Colonic mucosa (tissue), 4 donors: Measurements from ENCODE around the gene ITGA11. TPM values are rescaled to one million over a fixed set of nuclear protein-coding genes. Genes with fewer than 3 reads are reported as not detected.
A peak's percentile ranks its signal among the peaks of the same experiment; 100 is the strongest.

Experiments used
- DNase-seq: peaks from one replicate; pipeline ENCODE4 v3.0.0-alpha.2; 2020
- H3K27ac ChIP-seq: fragments of 200-600 bp; one replicate; pipeline ENCODE4 v1.8.0; 2021
- H3K27me3 ChIP-seq: fragments of 200-600 bp; one replicate; pipeline ENCODE4 v1.8.0; 2021
- H3K36me3 ChIP-seq: fragments of 200-600 bp; one replicate; pipeline ENCODE4 v1.8.0; 2021
- H3K4me1 ChIP-seq: fragments of 200-600 bp; one replicate; pipeline ENCODE4 v1.8.0; 2021; ENCODE audit warnings: mild to moderate bottlenecking
- H3K4me3 ChIP-seq: fragments of 200-600 bp; one replicate; pipeline ENCODE4 v1.8.0; 2021
- H3K9ac ChIP-seq, 2 donors: one replicate each; pipeline ENCODE4 v1.7.0; 2013; ENCODE audit warnings: control low read depth in 2 of 2, low read depth in 2 of 2, low read length in 2 of 2
- H3K9me3 ChIP-seq: fragments of 200-600 bp; one replicate; pipeline ENCODE4 v1.8.0; 2021
- intact Hi-C: fragments of 100-400 bp; cut with DNase I; formaldehyde crosslinking; loops from one replicate; pipeline ENCODE4 v1.14.1; 2022
- total RNA-seq, 2 donors: library from RNA; stranded (reverse); fragmentation: NEBNext Ultra II Directional in 1 of 2; extraction: Animal tissue kit (Norgen Biotek cat#: 25700) in 1 of 2; gene quantifications; one replicate each; pipeline ENCODE4 v1.2.1, GENCODE V29; 2021
- TF ChIP-seq, protein P1 (sequence below): fragments of 200-600 bp; IDR thresholded peaks from one replicate; pipeline ENCODE4 v1.8.0; 2022; ENCODE audit warnings: antibody characterized with exemption, mild to moderate bottlenecking
- donor health status: healthy.
- donor health status: DM: no; HTN: no; CAD: no.
- donor health status: DM: no; HTN: no; CAD: no.

The ITGA11 gene
- total RNA-seq, 2 donors from 2014 or later = 2.4 to 4.1 TPM

DNA sequence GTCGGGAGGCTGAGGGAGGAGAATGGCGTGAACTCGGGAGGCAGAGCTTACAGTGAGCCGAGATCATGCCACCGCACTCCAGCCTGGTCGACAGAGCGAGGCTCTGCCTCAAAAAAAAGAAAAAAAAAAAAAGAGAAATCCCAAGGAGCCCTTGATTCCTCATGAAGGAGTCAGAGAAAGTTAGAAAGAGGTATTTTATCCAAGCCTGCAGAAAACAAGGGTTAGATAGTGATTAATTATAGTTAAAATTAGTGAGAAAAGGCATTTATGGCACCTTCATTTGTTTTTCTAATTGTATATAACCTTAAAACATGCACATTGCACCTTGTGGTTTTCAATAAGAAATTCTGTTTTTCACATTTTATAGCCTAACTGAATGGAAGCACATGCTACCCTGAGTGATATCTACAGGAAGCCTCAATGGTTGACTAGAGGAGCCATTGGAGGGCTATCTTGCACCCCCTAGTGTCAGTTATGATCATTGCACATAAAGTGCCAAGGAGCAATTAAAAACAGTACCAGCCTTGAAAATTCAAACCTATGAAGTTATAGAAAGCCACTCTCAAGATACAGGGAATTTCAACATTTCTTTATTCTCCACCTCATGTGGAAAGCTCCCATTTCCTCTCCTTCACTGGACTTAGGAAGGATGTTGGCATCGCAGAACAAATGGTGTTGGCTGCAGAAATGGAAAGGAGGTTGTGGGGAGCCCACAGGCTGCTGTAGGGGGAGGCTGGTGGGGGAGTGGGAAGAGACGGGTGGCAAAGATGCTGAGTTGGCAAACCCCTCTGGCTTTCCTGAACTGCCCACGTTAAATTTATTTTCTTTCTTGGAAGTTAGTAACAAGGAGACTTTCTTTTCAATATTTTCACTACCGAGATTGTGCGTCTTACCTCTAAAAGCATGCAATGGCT lies 48.5 kb downstream of the ITGA11 start:
- no peaks in the 10 kb centered on the region for H3K27me3 ChIP-seq
- H3K9me3 ChIP-seq = no peaks in the 10 kb centered on the region
- H3K4me1 ChIP-seq = no peaks in the 10 kb centered on the region
- TF ChIP-seq, protein P1, sequence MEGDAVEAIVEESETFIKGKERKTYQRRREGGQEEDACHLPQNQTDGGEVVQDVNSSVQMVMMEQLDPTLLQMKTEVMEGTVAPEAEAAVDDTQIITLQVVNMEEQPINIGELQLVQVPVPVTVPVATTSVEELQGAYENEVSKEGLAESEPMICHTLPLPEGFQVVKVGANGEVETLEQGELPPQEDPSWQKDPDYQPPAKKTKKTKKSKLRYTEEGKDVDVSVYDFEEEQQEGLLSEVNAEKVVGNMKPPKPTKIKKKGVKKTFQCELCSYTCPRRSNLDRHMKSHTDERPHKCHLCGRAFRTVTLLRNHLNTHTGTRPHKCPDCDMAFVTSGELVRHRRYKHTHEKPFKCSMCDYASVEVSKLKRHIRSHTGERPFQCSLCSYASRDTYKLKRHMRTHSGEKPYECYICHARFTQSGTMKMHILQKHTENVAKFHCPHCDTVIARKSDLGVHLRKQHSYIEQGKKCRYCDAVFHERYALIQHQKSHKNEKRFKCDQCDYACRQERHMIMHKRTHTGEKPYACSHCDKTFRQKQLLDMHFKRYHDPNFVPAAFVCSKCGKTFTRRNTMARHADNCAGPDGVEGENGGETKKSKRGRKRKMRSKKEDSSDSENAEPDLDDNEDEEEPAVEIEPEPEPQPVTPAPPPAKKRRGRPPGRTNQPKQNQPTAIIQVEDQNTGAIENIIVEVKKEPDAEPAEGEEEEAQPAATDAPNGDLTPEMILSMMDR = peak; percentile 76
- H3K36me3 ChIP-seq = no peaks in the 10 kb centered on the region
- no peak overlapping the region for H3K4me3 ChIP-seq
- peak; percentile 57 for DNase-seq
- intact Hi-C loops = loop anchor here (2.0 kb wide), 1 partner anchor 77 kb away; no protein-coding TSS in a partner anchor
- H3K27ac ChIP-seq = no peak overlapping the region
- no peak overlapping the region for H3K9ac ChIP-seq

DNA sequence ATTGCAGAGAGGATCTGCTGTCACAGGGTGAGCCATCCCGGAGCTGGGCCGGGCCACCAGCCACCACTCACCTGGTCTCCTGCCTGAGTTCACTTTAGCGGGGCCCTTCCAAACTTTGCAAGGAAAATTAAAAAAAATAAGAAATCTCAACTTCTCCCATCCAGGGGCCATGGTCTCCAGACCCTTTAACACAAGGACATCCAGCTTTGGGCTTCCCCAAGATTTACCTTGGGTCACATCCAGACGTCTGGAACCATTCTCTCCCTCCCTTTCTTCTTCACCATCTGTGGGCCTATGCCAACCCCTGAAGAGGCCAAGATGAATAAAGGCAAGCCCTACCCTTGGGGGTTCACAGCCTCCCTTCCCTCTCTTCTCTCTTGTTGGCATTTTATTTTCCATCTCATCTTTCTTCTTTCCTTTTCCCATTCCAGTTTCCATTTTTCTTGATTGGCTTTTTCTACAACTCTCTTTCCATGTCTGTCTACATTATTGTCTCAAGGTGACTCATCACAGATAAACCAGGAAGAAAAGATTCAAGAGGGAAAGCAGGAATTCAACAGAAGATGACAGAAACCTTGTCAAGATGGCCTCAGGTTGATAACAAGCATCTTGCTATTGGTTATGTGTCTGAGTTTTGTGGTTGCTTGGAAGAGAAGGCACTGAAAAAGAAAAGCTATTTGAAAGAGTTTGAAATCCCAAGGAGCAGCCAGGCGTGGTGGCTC lies 49.5 kb downstream of the ITGA11 start:
- Histone ChIP-seq H3K9me3 (no peaks in the 10 kb centered on the region), H3K36me3 (no peaks in the 10 kb centered on the region), H3K4me1 (no peaks in the 10 kb centered on the region), H3K27me3 (no peaks in the 10 kb centered on the region), H3K9ac (no peak overlapping the region), H3K4me3 (no peak overlapping the region), H3K27ac (no peak overlapping the region)
- TF ChIP-seq, protein P1 = no peak
- intact Hi-C loops = loop anchor here (2.0 kb wide), 1 partner anchor 76 kb away; no protein-coding TSS in a partner anchor
- peak; percentile 1 for DNase-seq

DNA sequence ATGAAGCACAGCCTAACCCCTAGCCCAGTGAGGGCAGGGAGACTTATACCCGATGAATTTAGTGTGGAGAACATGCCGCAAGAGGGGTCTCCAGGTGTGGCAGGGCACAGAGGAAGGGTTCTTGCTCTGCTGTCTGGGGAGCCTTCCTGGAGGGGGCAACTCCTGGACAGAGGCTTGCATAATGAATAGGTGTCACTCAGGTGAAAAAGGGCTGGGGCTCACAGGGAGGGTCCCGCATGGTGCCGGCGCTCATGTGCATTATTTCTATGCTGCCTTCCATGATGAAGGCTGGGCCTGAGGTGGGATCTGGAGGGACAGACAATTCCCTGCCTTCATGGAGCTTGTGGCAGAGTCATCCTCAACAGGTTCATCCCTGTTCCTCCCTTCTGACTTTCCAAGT lies 51.5 kb downstream of the ITGA11 start:
- intact Hi-C loops = no loop called here
- H3K36me3 ChIP-seq = no peaks in the 10 kb centered on the region
- H3K27me3 ChIP-seq = no peaks in the 10 kb centered on the region
- no peak overlapping the region for H3K27ac ChIP-seq
- DNase-seq = no peak
- H3K9me3 ChIP-seq = no peaks in the 10 kb centered on the region
- H3K9ac ChIP-seq = no peak overlapping the region
- TF ChIP-seq, protein P1 = no peak
- no peaks in the 10 kb centered on the region for H3K4me1 ChIP-seq
- no peak overlapping the region for H3K4me3 ChIP-seq

DNA sequence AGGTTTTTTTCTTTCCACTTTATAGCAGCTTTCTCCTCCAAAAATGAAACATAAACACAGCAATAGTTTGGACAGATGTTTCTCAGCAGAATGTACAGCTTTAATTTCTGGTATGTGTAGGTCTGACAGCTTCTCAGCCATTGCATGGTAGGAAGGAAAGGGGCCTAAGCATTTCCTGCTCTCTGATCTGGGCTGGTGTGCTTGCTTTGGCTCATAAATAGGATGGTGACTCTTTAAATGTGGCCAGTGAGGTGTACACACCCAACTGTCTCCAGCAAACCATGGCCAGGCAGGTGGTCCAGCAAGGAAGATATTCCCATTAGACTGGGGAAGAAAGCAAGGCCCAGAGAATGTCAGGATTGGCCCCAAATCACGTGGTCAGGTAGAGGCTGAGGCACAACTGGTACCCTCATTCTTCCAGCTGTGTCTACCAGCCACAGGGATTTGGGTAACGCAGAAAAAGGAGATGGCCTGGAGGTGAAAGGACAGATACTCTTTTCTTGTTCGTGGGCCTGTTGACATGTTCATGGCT lies 52.1 kb downstream of the ITGA11 start:
- Histone ChIP-seq H3K36me3 (no peaks in the 10 kb centered on the region), H3K27ac (no peak overlapping the region), H3K4me3 (no peak overlapping the region), H3K4me1 (no peaks in the 10 kb centered on the region), H3K27me3 (no peaks in the 10 kb centered on the region), H3K9me3 (no peaks in the 10 kb centered on the region), H3K9ac (no peak overlapping the region)
- intact Hi-C loops = loop anchor here (5.0 kb wide), 1 partner anchor 123 kb away; no protein-coding TSS in a partner anchor
- DNase-seq = no peak
- TF ChIP-seq, protein P1 = no peak

DNA sequence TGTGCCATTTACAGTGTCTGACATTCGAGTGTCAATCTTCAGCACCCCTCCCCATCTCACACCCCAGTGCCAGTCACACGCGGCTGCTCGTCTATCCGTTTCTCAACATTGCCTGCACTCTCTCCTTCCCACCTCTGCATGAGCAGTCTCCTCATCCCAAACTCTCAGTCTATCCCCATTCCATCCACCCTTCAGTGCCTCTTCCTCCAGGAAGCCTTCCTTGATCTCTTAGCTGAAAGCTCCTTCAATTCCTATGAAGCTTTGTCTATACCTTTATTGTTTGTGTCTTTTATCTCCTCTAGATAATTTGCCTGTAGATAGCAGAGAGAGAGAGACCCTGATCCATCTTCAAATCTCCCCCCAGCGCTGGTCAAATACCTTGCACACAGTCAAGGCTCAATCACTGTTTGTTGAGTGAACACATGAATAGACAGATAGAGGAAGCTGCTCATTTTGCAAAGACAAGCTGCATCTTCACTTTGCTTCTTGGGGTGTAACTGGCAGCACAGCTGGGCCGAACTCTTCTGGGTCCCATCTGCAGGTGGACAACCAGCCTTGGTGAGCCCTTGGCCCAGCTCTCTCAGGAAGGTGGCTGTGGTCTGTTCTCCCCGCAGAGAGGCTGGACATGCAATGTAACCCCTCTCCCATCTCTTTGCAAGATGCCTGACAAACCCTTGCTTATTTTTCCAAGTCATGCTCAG lies 52.8 kb downstream of the ITGA11 start:
- Histone ChIP-seq H3K9me3 (no peaks in the 10 kb centered on the region), H3K9ac (no peak overlapping the region), H3K4me3 (no peak overlapping the region), H3K27ac (no peak overlapping the region), H3K4me1 (no peaks in the 10 kb centered on the region), H3K36me3 (no peaks in the 10 kb centered on the region), H3K27me3 (no peaks in the 10 kb centered on the region)
- no peak for DNase-seq
- intact Hi-C loops = loop anchor here (5.0 kb wide), 1 partner anchor 122 kb away; no protein-coding TSS in a partner anchor
- TF ChIP-seq, protein P1 = no peak
